Smooth muscle cell of trachea (primary cell): ENCODE results near the gene BMP15. TPM values are rescaled to one million over a fixed set of nuclear protein-coding genes. Genes with fewer than 3 reads are reported as not detected.

Experiments used
- total RNA-seq: library from RNA; depleted of rRNA; stranded (reverse); fragments of >200 nt; gene quantifications from 2 replicates; pipeline ENCODE4 v1.2.1, GENCODE V29; 2014

Gene BMP15
- not detected in 2 replicates for total RNA-seq

DNA sequence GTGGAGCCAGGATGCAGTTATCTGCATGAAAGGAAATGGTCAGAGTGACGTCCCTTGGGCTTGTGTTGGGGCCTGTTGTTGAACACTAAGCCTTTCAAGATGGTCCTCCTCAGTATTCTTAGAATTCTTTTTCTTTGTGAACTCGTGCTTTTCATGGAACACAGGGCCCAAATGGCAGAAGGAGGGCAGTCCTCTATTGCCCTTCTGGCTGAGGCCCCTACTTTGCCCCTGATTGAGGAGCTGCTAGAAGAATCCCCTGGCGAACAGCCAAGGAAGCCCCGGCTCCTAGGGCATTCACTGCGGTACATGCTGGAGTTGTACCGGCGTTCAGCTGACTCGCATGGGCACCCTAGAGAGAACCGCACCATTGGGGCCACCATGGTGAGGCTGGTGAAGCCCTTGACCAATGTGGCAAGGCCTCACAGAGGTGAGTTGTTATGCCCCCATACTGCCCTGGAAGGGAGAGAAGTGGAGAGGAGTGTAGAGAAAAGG, at the start of gene BMP15:
BMP15 (plus strand) TSS at position 51 of the 492 bp plus-strand sequence; CDS start at position 100, 49 bp downstream.

Other genes starting within 250 kb of the BMP15 start
- 0.33 and 0.44 TPM in 2 replicates for gene SHROOM4, start 96.5 kb upstream of the BMP15 start, total RNA-seq